Fibroblast of lung (primary cell): ENCODE measurements around the gene MOCOS.

ENCODE experiments used
- CTCF ChIP-seq, 2 donors: IDR thresholded peaks in 1 of 2; conservative IDR thresholded peaks in 1 of 2; 1 replicate in 1 of 2; 2 replicates in 1 of 2; pipeline ENCODE4 v1.5.1; 2011 to 2012; ENCODE audit warnings: low read length in 2 of 2, control low read depth in 1 of 2, inconsistent platforms in 1 of 2, low read depth in 1 of 2, mild to moderate bottlenecking in 1 of 2
- EZH2 ChIP-seq: IDR thresholded peaks from 2 replicates; pipeline ENCODE4 v1.5.1; 2012; ENCODE audit warnings: low read length, control low read depth, mild to moderate bottlenecking; ENCODE audit errors: missing control alignments

DNA sequence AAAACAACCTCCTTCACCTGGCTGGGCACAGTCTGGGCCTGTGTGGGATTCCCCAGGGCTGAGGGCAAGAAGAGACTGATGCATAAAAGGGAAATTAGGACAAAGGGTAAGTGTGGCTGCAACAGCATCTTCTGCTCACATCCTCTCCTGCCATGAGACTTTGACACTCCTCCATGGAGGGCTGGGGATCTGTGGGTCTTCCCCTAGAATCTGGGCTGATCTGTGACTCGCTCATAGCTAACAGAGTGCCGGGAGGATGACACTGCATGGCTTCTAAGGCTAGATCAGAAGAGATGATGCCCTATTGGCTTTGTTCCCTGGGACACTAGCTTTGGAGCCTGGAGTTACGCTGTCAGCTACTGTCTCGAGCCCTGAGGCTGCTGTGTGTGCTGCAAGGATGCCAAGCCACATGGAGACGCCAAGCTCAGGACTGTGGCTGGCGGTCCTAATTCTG lies 24.3 kb downstream of the MOCOS start:
- TF ChIP-seq CTCF (conservative IDR thresholded peaks at IDR 0.05 in 1 of 2, IDR thresholded peaks at IDR 0.05 in 1 of 2; ENCODE audit: low read depth in 1 of 2, low read length in 2 of 2) (no peak), EZH2 (no peak)
